SIG-M5 treated with dmso at 0.1 percent for 504 hours (cell line): ENCODE measurements around the gene LBHD1.
"Not testable (repeated sequence)": the region's sequence is repeated elsewhere in the genome, so short reads cannot be mapped to it uniquely, and the experiment has no call there.

Source experiments
- DNase-seq: peaks from one replicate; lab custom pipeline; 2025; ENCODE audit not compliant: unreplicated experiment; lab: John Stamatoyannopoulos, UW

LBHD1 gene

DNA sequence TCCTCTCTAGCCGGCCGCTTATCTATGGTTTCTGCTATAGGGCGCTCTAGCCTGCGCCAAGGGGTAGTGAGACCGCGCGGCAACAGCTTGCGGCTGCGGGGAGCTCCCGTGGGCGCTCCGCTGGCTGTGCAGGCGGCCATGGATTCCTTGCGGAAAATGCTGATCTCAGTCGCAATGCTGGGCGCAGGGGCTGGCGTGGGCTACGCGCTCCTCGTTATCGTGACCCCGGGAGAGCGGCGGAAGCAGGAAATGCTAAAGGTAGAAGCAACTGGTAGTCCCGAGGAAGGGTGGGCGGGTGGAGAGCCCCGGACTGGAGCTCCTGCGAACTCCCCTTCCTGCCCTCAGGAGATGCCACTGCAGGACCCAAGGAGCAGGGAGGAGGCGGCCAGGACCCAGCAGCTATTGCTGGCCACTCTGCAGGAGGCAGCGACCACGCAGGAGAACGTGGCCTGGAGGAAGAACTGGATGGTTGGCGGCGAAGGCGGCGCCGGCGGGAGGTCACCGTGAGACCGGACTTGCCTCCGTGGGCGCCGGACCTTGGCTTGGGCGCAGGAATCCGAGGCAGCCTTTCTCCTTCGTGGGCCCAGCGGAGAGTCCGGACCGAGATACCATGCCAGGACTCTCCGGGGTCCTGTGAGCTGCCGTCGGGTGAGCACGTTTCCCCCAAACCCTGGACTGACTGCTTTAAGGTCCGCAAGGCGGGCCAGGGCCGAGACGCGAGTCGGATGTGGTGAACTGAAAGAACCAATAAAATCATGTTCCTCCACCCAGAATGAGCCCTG lies at the start of gene LBHD1, which contains the start of gene UQCC3:
LBHD1 (minus strand) TSS at position 660 of the 782 bp plus-strand sequence. CDS start 2,236 bp downstream, outside the sequence.
UQCC3 (plus strand) TSS at position 66 of the 782 bp plus-strand sequence; CDS start at position 139, 73 bp downstream.
- peak; percentile 94 for DNase-seq

DNA sequence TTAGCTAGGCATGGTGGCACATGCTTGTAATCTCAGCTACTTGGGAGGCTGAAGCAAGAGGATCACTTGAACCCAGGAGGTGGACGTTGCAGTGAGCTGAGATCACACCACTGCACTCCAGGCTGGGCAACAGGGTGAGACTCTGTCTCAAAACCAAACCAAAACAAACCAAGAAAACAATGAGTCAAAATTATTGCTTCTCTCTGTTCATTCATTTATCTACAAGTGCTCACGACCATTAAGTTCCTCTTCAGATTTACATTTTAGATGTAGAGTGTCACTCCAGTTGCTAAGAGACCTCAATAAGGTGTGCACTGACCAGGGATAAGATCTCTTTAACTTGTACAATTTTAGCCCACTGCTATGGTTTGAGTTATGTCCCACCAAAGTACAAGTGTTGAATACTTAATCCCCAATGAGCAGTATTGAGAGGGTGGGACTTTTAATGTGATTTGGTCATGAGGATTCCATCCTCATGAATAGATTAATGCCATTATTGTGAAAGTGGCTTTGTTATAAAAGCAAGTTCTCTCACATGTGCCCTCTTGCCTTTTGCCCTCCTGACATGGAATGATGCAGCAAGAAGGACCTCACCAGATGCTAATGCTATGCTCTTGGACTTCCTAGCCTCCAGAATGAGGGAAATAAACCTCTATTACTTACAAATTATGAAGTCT lies 47.4 kb upstream of the LBHD1 start:
- DNase-seq = no peak

DNA sequence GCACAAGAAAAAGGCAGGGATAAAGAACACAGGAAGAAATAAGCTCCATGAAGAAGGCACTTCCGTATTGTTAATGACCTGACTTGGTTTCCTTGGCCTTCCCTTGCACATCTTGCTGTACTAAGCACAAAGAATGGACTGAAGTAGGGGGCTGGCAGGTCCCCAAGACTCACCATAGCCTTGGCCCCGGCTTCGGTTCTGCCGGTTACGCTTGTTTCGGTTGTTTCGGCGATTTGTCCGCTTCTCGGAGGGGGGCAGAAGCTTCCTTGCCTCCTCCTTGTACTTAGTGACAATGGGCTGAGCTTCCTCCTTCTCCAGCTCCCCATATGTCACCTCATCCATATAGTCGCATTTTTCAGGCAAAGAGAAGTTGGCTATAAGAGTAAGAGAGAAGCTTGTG lies 44.7 kb upstream of the LBHD1 start:
- DNase-seq = no peak

DNA sequence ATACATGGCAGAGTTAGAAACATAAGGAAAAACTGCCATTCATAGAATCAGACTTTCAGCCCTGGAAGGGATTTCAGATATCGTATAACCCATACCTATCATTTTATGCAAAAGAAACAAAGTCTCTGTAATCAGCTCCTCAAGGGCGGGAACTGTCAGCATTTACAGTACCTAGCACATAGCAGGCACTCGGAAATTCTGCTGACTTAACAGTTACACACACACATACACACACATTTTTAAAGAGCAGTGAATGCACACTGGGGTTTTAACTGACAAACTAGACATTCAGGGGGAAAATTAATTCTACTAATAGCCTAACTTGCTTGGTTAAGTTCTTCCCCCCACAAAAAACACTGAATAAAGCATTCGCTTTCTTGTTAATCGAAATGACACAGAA lies 44.1 kb upstream of the LBHD1 start:
- no peak for DNase-seq

DNA sequence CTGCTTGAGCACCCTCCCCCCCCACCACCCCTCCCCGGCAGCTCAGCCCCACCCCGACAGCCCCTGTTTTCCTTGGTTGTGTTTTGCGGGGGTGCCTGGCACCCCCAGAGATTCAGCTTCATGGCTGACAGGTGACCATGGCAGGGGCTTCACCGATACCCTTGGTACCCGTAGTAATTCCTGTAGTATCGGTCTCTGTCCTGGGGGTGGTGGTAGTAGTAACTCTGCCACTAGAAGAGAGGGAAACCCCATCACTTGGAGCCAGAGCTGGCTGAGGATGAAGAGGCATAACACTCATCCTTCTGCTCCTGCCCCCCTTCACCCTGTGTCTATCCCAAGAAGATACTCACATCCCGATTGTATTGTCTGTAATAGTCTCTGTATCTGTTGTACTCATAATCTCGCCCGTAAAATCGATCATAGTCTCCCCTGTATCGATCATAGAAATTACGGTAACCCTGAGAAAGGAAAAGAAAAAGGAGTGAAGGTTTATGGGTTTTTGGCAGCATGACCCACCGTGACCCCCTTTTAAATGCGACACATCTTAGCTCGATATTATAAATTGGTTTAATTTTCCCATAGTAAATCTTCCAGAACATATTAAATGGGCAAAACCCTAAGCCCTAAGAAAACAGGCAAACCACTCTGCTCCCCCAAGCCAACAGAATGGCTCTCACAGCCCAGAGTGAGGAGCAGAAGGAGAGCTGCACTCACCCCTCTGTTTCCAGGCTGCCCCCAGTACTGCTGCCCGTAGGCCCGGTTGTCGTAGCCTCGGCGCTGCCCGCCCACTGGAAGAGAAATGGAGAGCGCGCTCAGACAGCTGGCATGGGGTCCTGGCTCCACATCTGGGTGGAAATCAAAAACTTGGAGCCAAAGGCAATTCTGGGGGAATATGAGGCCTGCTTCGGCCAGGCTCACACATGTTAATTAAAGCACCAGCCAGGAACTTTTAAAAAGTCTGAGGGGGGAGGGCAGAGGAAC lies 43.4 kb upstream of the LBHD1 start:
- no peak for DNase-seq

DNA sequence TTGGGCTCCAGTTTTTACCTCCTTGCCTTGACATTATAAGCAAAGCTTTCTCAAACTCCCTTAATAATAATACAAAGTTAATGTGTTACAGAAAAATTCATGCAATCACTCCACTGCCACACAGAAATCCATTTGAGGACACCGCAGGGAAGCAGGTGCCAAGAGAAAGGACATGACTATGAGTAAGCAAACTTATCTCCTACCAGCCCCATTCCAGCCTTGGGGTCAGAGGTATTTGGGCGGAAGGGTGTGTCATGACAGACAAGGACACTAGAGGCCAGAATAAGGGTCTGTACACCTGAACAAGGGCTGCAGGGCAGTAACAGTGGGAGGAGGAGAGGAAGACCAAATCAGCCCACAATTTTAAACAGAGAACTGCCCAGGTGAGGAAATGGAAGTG lies 41.3 kb upstream of the LBHD1 start:
- DNase-seq = no peak

DNA sequence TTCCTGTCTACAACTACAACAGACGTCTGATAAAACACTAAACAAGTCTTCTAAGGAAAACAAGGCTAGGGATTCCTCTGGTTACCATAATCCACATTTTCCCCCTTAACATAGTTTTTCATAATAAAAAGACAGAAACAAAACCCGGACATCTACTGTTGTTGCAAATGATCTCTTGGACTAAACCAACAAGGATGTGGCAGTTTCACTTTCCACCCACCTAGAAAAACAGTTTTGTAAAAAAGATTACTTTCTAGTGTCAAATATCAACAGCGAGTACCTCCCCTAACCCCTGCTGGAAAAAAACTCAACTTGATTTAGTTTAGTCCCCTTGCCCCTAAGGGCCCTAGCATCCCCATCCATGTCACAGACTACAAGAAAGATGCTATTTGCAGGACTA lies 40.8 kb upstream of the LBHD1 start:
- no peak for DNase-seq

DNA sequence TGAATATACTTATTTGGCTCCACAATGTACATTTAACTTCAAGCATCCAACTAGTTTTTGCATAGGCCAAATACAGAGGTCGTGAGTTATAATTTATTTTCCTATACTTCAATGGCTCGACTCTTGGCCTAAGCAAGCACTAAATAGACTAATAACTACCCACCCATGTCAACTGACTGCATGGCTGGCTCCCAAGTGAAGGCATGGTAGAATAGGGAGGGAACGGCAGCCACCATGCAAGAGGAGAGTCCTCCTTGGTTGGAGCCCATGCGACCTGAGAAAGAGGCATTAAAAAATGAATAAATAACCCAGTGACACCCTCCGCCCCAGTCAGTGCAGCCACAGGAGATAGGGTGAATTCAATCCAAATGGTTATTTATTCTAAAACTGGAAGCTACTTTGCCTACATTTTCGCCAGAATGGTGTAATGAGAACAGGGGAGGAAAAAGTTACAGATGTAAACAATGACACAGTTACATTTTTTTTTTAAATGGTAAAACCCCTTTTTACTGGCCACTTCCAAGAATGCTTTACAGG lies 40.3 kb upstream of the LBHD1 start:
- DNase-seq = no peak

DNA sequence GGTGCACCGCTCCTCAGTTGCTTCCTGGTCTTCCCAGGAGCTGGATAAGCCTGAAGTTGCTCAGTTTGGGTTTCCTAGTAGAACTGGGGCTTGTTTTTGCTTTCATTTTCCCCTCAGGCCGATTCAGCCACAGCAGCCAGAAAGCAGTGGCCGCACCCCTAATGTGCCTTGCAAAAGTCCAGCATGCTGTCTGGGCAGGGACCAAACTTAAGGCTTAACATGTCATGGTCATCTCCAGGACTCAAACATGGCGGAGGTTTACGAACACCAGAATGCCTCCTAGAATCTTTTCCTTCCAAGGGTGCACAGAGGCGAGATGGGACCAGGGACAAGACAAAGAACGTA lies 37.9 kb upstream of the LBHD1 start:
- DNase-seq = no peak

DNA sequence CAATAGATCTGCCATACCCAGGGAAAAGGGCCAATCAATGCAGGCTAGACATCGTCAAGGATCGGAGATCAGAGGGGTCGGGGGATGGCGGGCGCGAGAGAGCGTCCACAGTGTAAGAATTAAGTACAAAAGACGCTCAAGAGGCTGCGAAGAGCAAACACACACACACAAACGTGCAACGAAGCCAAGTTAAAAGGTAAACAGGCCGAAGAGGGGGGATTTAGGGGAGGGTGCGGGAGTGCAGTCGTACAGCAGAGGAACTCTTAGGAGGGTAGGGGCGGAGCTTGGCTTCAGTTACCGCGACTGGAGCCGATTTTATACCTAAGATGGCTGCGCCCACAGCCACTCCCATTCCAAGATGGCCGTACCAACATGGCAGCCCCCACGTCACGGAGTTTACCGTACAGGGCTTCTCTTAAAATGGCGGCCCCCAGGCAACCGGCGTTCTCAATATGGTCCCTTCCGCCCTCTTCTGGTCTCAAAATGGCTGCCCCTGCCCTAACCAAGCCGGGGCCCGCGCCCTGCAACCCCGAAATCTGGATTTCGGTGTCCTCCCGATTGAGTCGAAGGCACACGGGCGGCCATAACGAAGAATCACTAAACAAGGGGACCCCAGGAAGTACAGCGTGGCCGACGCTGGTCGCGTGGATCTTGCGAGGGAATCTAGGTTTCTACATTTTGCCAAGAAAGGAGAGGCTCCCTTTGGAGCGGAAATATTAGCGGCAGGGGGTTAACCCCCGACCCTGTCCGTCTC lies 37.4 kb upstream of the LBHD1 start:
- peak; percentile 96 for DNase-seq

DNA sequence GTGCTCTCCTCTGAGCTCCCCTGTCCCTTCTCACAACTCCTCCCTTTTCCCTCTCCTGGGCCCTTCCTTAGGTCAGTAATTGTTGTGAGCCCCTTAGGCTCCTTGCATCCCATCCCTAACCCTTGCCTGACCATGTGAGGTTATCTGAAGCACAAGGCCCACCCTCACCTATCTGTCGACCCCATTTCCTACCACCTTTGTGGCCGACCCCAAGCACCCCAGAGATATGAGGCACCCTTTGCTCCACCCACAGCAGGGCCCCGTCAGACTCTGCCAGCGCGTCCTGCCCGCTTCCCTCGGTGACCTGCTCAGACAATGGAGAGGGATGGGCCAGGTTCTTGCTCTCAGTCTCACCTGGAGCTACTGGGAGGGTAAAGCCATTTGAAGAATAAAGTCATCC lies 36.7 kb upstream of the LBHD1 start:
- no peak for DNase-seq

DNA sequence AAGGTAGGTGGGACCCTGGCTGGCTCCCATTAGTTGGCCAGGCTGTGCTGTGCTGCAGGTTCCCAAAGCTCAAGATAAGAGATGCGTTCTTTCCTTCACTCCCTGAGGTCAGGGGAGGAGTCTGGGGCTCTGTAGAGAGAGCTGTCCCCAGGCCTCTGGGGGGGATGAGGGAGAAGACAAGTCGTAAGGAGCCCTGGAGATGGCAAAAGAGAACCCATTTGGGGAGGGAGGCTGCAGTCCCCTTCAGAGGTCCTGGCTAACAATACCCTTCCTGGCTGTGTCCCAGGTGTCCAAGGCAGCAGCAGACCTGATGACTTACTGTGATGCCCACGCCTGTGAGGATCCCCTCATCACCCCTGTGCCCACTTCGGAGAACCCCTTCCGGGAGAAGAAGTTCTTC lies 36.3 kb upstream of the LBHD1 start:
- DNase-seq = no peak

DNA sequence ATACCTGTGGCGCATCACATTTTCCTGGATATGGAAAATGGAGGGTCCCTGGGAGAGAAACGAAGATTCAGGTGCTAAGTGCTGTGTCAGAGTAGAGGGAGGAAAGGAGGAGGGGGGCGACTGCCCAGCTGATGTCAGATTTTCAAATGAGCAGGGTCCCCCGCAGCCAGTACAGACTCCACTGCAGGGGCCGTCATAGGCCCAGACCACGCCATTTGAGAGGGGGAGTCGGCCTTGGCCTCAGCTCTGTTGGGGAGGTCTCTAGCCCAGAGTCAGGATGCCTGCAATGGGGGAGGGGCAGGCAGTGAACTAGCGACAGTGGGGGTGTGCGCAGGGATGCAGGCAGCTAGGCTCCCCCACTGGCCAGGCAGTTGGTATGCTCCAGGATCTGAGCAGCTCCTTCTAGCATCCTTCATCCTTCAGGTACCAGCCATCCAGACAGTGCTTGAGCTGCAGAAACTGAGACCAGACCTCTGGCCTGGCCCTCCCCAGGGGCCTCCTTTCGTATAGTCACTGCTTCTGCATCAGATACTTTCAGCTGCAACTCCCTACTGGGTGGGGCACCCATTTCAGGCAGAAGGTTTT lies 35.3 kb upstream of the LBHD1 start, which contains the start of the genes BSCL2 and GNG3:
BSCL2 (minus strand) TSS at position 148 of the 585 bp plus-strand sequence. CDS start 229 bp downstream, outside the sequence.
GNG3 (plus strand) TSS at position 400 of the 585 bp plus-strand sequence. CDS start 620 bp downstream, outside the sequence.
- DNase-seq = no peak

DNA sequence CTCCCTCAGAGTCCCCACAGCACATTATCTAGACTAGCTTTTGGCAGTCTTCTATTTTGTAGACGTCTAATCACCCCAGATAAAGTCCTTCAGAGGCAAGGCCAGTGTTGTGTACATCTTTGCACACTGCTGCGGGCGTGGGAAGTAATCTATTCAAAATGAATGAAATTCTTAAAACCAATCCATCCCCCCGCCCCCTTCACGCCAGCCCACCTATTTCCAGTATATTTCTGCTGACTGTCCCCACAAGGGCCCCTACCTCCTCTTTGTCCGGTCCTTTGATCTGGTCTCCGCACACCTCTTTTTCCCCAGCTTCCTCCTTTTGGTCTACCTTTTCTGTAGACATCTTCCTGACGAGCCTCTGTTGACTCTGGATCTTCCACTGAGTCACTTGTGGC lies 34.8 kb upstream of the LBHD1 start:
- no peak for DNase-seq

DNA sequence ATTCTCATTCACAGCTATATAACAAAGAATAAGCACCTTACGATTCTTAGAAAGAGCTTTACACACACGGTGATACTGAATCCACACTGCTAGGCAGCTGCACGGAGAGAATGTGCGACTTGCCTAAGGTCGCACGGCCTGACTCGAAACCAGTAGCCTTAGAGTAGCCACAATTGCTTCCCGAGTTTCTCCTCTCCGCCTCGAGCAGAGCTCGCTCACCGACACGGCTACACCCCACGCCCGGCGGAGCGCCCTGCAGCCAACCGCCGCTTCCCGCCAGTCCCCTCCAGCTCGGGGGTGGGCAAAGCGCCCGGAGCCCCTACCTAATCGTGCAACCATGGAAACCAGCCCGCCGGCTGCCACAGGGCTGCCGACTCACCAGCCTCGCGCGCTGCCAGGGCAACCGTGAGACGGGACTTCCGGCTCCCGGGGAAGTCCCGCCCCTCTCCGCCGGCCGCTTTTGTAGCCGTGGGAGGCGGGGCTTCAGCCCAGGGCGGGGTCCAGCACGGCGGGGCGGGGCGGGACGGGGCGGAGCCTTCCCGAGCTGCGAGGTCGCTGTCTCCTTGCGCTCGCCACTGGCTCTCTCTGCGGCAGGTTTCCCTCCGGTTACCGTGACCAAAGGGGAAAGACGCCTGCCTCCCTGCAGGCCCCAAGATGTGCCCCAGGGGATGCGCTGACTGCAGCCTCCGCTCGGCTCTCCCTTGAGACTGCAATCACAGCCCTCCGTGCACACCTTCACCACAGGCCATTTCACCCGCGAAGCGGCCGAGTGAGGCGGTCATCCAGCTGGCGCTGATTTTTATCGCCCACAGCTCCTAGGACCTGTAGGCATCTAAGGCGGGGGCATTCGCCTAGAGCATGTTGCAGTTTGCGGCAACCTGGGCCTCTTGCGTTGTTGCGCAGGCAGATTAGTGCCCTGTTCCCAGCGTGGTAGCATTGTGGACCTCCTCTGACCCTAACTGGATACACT lies 34.1 kb upstream of the LBHD1 start:
- peak; percentile 86 for DNase-seq

DNA sequence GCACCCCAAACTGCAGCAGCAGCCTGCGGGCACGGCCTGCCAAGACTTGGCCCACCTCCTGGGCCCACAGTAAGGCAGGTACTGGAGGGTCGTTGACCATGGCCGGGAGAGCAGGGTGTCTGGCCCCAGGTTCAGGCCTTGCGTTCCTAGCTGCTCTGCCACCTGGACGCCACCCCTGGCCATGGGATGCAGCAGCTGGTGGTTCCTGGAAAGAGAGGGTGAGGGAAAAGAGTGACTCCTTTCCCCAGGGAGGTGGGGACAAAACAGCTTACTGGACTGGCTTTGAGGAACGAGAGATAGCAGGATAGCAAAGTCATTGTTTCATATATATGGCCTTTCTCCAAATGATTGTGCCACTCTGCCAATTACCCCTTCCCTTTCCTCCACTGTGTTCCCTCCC lies 33.3 kb upstream of the LBHD1 start:
- DNase-seq = no peak

DNA sequence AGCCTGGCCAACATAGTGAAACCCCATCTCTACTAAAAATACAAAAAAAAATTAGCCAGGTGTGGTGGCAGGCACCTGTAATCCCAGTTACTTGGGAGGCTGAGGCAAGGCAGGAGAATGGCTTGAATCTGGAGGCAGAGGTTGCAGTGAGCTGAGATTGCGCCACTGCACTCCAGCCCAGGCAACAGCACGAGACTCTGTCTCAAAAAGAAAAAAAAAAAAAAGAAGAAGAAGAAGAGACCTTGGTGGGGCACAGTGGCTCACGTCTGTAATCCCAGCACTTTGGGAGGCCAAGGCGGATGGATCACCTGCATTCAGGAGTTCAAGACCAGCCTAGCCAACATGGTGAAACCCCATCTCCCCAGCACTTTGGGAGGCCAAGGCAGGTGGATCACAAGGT lies 31.9 kb upstream of the LBHD1 start:
- not testable (repeated sequence) for DNase-seq

DNA sequence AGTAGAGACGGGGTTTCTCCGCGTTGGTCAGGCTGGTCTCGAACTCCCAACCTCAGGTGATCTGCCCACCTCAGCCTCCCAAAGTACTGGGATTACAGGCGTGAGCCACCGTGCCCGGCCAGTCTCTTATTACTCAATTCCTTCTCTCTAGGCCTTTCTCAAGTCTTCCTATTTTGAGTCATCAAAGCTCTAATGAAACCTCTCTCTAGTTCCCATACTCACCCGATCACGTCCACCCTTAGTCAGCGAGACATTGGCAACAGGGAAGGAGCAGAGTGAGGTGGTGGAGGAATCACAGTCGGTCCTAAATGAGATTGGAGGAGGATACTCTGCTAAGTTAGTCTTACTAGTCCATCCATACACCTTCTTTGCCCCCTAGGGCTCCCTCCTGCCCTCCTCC lies 30.2 kb upstream of the LBHD1 start:
- no peak for DNase-seq
